Activated B cell treated with CpG ODN at 0.5 μM for 24 hours (primary cell): Measurements from ENCODE around the gene KLHL6. TPM values are rescaled to one million over a fixed set of nuclear protein-coding genes. Genes with fewer than 3 reads are reported as not detected.

Source experiments
- ATAC-seq: fragments of 200-7000 bp; cut with Tn5 transposase; one replicate; pipeline ENCODE4 v1.10.0; 2021; ENCODE audit warnings: low read depth, mild to moderate bottlenecking, moderate library complexity
- CTCF ChIA-PET: fragments of 350-600 bp; sonication (Branson Sonifier 250); formaldehyde crosslinking; loops from one replicate; lab custom pipeline; 2021; ENCODE audit warnings: antibody characterized with exemption; lab: Charles Lee
- POLR2A ChIA-PET: fragments of 350-600 bp; sonication (Branson Sonifier 250); formaldehyde crosslinking; loops from one replicate; lab custom pipeline; 2021; ENCODE audit warnings: antibody characterized with exemption; lab: Charles Lee
- DNase-seq: peaks from one replicate; pipeline ENCODE4 v3.0.0; 2022
- H3K27ac Mint-ChIP-seq: one replicate; pipeline ENCODE4 v1.8.0; 2020; ENCODE audit warnings: mixed read lengths
- H3K27me3 Mint-ChIP-seq: one replicate; pipeline ENCODE4 v1.8.0; 2021; ENCODE audit warnings: mixed read lengths
- H3K36me3 Mint-ChIP-seq: one replicate; pipeline ENCODE4 v1.8.0; 2021; ENCODE audit warnings: low read depth, mixed read lengths
- H3K4me1 Mint-ChIP-seq: one replicate; pipeline ENCODE4 v1.8.0; 2021; ENCODE audit warnings: mixed read lengths
- H3K4me3 Mint-ChIP-seq: one replicate; pipeline ENCODE4 v1.8.0; 2020; ENCODE audit warnings: mild to moderate bottlenecking, mixed read lengths
- H3K9me3 Mint-ChIP-seq: one replicate; pipeline ENCODE4 v1.8.0; 2020; ENCODE audit warnings: mixed read lengths
- intact Hi-C: fragments of 100-400 bp; cut with micrococcal nuclease; formaldehyde crosslinking; loops from one replicate; pipeline ENCODE4 v1.15.1; 2024
- total RNA-seq: library from RNA; stranded (reverse); gene quantifications from 2 replicates; pipeline ENCODE4 v1.2.3, GENCODE V29; 2022
- TF ChIP-seq, protein P1 (sequence below): fragments of 200-600 bp; IDR thresholded peaks from one replicate; pipeline ENCODE4 v1.8.0; 2022; ENCODE audit warnings: antibody characterized with exemption, mild to moderate bottlenecking

Gene KLHL6
- total RNA-seq, 1 donor from 2014 or later: 41.7 TPM

GRCh38 chr3:183541738-183542137 lies 13.8 kb downstream of the KLHL6 start:
- Mint-ChIP-seq H3K27me3 (no peaks in the 10 kb centered on the region), H3K27ac (peak overlapping the region; percentile 91), H3K4me3 (peak overlapping the region; percentile 78), H3K9me3 (no peaks in the 10 kb centered on the region), H3K4me1 (peaks cover 98% of the 10 kb centered on the region), H3K36me3 (peaks cover 19% of the 10 kb centered on the region)
- ATAC-seq: peak; percentile 32
- ChIA-PET CTCF (interaction anchor here (0.8 to 2.6 kb wide), 6 partner anchors 8 to 49 kb away, joined by 3 to 12 read pairs (median 4); partner anchors contain the start of gene KLHL6), POLR2A (interaction anchor here (0.6 to 3.0 kb wide), 9 partner anchors 9 to 753 kb away, joined by 3 to 31 read pairs (median 6); partner anchors contain the start of gene KLHL6)
- TF ChIP-seq, protein P1, sequence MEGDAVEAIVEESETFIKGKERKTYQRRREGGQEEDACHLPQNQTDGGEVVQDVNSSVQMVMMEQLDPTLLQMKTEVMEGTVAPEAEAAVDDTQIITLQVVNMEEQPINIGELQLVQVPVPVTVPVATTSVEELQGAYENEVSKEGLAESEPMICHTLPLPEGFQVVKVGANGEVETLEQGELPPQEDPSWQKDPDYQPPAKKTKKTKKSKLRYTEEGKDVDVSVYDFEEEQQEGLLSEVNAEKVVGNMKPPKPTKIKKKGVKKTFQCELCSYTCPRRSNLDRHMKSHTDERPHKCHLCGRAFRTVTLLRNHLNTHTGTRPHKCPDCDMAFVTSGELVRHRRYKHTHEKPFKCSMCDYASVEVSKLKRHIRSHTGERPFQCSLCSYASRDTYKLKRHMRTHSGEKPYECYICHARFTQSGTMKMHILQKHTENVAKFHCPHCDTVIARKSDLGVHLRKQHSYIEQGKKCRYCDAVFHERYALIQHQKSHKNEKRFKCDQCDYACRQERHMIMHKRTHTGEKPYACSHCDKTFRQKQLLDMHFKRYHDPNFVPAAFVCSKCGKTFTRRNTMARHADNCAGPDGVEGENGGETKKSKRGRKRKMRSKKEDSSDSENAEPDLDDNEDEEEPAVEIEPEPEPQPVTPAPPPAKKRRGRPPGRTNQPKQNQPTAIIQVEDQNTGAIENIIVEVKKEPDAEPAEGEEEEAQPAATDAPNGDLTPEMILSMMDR: no peak
- no peak for DNase-seq
- intact Hi-C loops: loop anchor here (1.0 kb wide), 1 partner anchor 11 kb away; no protein-coding TSS in a partner anchor

DNA sequence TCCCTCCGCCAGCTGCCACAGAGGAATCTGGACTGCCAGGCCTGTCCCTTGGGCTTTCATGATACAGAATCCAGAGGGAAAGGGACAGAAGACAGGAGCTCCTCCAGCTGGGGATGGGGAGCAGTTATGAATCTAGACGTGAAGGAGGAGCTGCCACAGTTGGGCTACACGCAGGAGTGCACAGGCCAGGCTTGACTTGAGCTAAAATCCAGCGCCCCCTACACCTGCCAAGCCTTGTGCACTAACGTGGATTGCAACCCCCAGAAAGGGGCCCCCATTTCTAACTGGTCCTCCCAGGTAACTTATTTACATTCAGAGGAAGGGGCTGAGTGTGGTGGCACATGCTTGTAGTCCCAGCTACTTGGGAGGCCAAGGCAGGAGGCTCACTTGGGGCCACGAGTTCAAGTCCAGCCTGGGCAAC lies 14.3 kb downstream of the KLHL6 start:
- TF ChIP-seq, protein P1: no peak
- Mint-ChIP-seq H3K27me3 (no peaks in the 10 kb centered on the region), H3K27ac (peak overlapping the region; percentile 91), H3K4me3 (peak overlapping the region; percentile 78), H3K36me3 (peaks cover 15% of the 10 kb centered on the region), H3K9me3 (no peaks in the 10 kb centered on the region), H3K4me1 (peaks cover 99% of the 10 kb centered on the region)
- intact Hi-C loops: loop anchor here (1.0 kb wide), 1 partner anchor 11 kb away; no protein-coding TSS in a partner anchor
- POLR2A ChIA-PET: interaction anchor here (0.6 to 3.0 kb wide), 9 partner anchors 9 to 753 kb away, joined by 3 to 31 read pairs (median 9); partner anchors contain the start of gene KLHL6
- ATAC-seq (peak; percentile 15), DNase-seq (no peak)
- CTCF ChIA-PET: interaction anchor here (0.8 to 2.6 kb wide), 7 partner anchors 8 to 50 kb away, joined by 3 to 12 read pairs (median 4); partner anchors contain the start of gene KLHL6

- peak overlapping the region; percentile 91 for H3K27ac Mint-ChIP-seq
- H3K9me3 Mint-ChIP-seq: no peaks in the 10 kb centered on the region
- H3K36me3 Mint-ChIP-seq: peaks cover 9% of the 10 kb centered on the region
- ChIA-PET CTCF (interaction anchor here (1.0 to 2.6 kb wide), 5 partner anchors 9 to 50 kb away, joined by 4 to 12 read pairs (median 4); no protein-coding TSS in a partner anchor), POLR2A (interaction anchor here (0.6 to 3.0 kb wide), 9 partner anchors 8 to 752 kb away, joined by 3 to 31 read pairs (median 9); partner anchors contain the start of gene KLHL6)
- TF ChIP-seq, protein P1: no peak
- DNase-seq: peak; percentile 48
- ATAC-seq: peak; percentile 43
- H3K27me3 Mint-ChIP-seq: no peaks in the 10 kb centered on the region
- H3K4me1 Mint-ChIP-seq: peaks cover 99% of the 10 kb centered on the region
- intact Hi-C loops: loop anchor here (1.0 kb wide), 2 partner anchors 12 kb away; no protein-coding TSS in a partner anchor
- H3K4me3 Mint-ChIP-seq: peak overlapping the region; percentile 78
Observed at GRCh38 chr3:183540501-183541234, 14.8 kb downstream of the KLHL6 start.

- POLR2A ChIA-PET: interaction anchor here (0.9 to 3.0 kb wide), 5 partner anchors 12 to 52 kb away, joined by 3 to 31 read pairs (median 12); partner anchors contain the start of gene KLHL6
- CTCF ChIA-PET: interaction anchor here (0.9 kb wide), 1 partner anchor 8 kb away, joined by 3 read pairs; no protein-coding TSS in a partner anchor
Observed at GRCh38 chr3:183539811-183540210, 15.7 kb downstream of the KLHL6 start.

More at GRCh38 chr3:183539811-183540210, 15.7 kb downstream of the KLHL6 start:
- H3K27ac Mint-ChIP-seq: peak overlapping the region; percentile 91
- TF ChIP-seq, protein P1: no peak
- no peak overlapping the region for H3K4me3 Mint-ChIP-seq
- H3K4me1 Mint-ChIP-seq: peaks cover 97% of the 10 kb centered on the region
- ATAC-seq: no peak
- DNase-seq: no peak
- intact Hi-C loops: loop anchor here (1.0 kb wide), 1 partner anchor 12 kb away; no protein-coding TSS in a partner anchor
- no peaks in the 10 kb centered on the region for H3K9me3 Mint-ChIP-seq
- no peaks in the 10 kb centered on the region for H3K27me3 Mint-ChIP-seq
- H3K36me3 Mint-ChIP-seq: peaks cover 3% of the 10 kb centered on the region
